H1 (cell line): Measurements from ENCODE around the gene IQCH. TPM values are rescaled to one million over a fixed set of nuclear protein-coding genes. Genes with fewer than 3 reads are reported as not detected.

Experiments used
- CTCF ChIA-PET: fragments of 300-600 bp; sonication (Branson Sonifier 250); formaldehyde crosslinking; loops from one replicate; lab custom pipeline; 2021; ENCODE audit not compliant: partially characterized antibody; lab: Charles Lee
- POLR2A ChIA-PET: fragments of 300-600 bp; sonication (Branson Sonifier 250); formaldehyde crosslinking; loops from one replicate; lab custom pipeline; 2021; ENCODE audit warnings: inconsistent platforms; ENCODE audit not compliant: partially characterized antibody; lab: Charles Lee
- DNase-seq, 2 experiments: peaks; one replicate each; pipeline versions ENCODE4 v3.0.0 to v3.0.0-alpha.2; 2010 to 2022; ENCODE audit warnings: low spot score in 2 of 2, low read depth in 1 of 2, mixed read lengths in 1 of 2
- FAIRE-seq: peaks from 2 replicates; lab custom pipeline; 2011; peaks lifted over from hg19 to GRCh38; lab: Jason Lieb, UNC
- H2AFZ ChIP-seq: 2 replicates; pipeline ENCODE4 v1.8.1; 2012; ENCODE audit warnings: low read length, inconsistent platforms
- H2AK5ac ChIP-seq: 2 replicates; pipeline ENCODE4 v1.6.1; 2013; ENCODE audit warnings: low read depth, low read length
- H2BK120ac ChIP-seq: replicated peaks from 2 replicates; pipeline ENCODE3; 2013; ENCODE audit warnings: low read depth, low read length, inconsistent platforms
- H2BK12ac ChIP-seq: 2 replicates; pipeline ENCODE4 v1.6.1; 2013; ENCODE audit warnings: low read depth, low read length
- H2BK15ac ChIP-seq: 2 replicates; pipeline ENCODE4 v1.6.1; 2013; ENCODE audit warnings: low read length
- H2BK20ac ChIP-seq: 2 replicates; pipeline ENCODE4 v1.6.1; 2013; ENCODE audit warnings: low read length
- H2BK5ac ChIP-seq: 2 replicates; pipeline ENCODE4 v1.6.1; 2013; ENCODE audit warnings: low read depth, low read length
- H3K14ac ChIP-seq: 2 replicates; pipeline ENCODE4 v1.6.1; 2013; ENCODE audit warnings: inconsistent platforms; ENCODE audit not compliant: insufficient read length
- H3K18ac ChIP-seq: 2 replicates; pipeline ENCODE4 v1.6.1; 2013; ENCODE audit warnings: low read length; ENCODE audit errors: extremely low read depth
- H3K23ac ChIP-seq: 2 replicates; pipeline ENCODE4 v1.6.1; 2013; ENCODE audit warnings: inconsistent platforms; ENCODE audit not compliant: insufficient read length
- H3K23me2 ChIP-seq: 2 replicates; pipeline ENCODE4 v1.6.1; 2013; ENCODE audit warnings: low read depth, low read length
- H3K27ac ChIP-seq: 2 replicates; pipeline ENCODE4 v1.6.1; 2011; ENCODE audit warnings: low read depth, low read length, inconsistent platforms
- H3K27me3 ChIP-seq, 4 experiments: replicated peaks in 1 of 4; 1 replicate in 1 of 4; 2 replicates in 3 of 4; pipeline versions ENCODE4 v1.6.1 to v1.8.1; 2011 to 2013; ENCODE audit warnings: low read length in 3 of 4, mild to moderate bottlenecking in 3 of 4, inconsistent platforms in 2 of 4, mixed read lengths in 2 of 4, moderate library complexity in 1 of 4; ENCODE audit not compliant: control insufficient read depth in 3 of 4, insufficient read depth in 3 of 4; ENCODE audit errors: extremely low read depth in 1 of 4
- H3K36me3 ChIP-seq, 4 experiments: 2 replicates each; pipeline versions ENCODE4 v1.6.1 to v1.8.1; 2011 to 2013; ENCODE audit warnings: mild to moderate bottlenecking in 4 of 4, low read length in 3 of 4, moderate library complexity in 2 of 4, control low read depth in 1 of 4, inconsistent platforms in 1 of 4; ENCODE audit not compliant: insufficient read depth in 4 of 4, control insufficient read depth in 2 of 4
- H3K4ac ChIP-seq: replicated peaks from 2 replicates; pipeline ENCODE3; 2013; ENCODE audit warnings: low read length, low read depth, mixed read lengths, inconsistent platforms; ENCODE audit not compliant: insufficient read length
- H3K4me1 ChIP-seq, 4 experiments: replicated peaks in 1 of 4; 1 replicate in 1 of 4; 2 replicates in 3 of 4; pipeline versions ENCODE4 v1.6.1 to v1.8.1; 2011 to 2013; ENCODE audit warnings: low read length in 3 of 4, inconsistent platforms in 2 of 4, mixed read lengths in 1 of 4; ENCODE audit not compliant: insufficient read depth in 4 of 4, control insufficient read depth in 3 of 4
- H3K4me2 ChIP-seq, 2 experiments: 2 replicates each; pipeline versions ENCODE4 v1.6.1 to v1.8.1; 2011 to 2013; ENCODE audit warnings: low read depth in 2 of 2, low read length in 2 of 2, control low read depth in 1 of 2, inconsistent platforms in 1 of 2, mild to moderate bottlenecking in 1 of 2; ENCODE audit not compliant: insufficient read depth in 1 of 2
- H3K4me3 ChIP-seq, 4 experiments: fragments of 200-600, 300-600 bp in 1 of 4; sonication (generic), shearing (Covaris generic), sonication (Bioruptor Twin) in 1 of 4; 2 replicates each; pipeline versions ENCODE4 v1.5.1 to v1.8.1; 2011 to 2016; ENCODE audit warnings: low read length in 4 of 4, low read depth in 3 of 4, control low read depth in 2 of 4, inconsistent platforms in 2 of 4, mild to moderate bottlenecking in 2 of 4, mixed read lengths in 1 of 4, moderate library complexity in 1 of 4; ENCODE audit not compliant: insufficient read depth in 2 of 4; ENCODE audit errors: extremely low read depth in 1 of 4
- H3K56ac ChIP-seq: replicated peaks from 2 replicates; pipeline ENCODE3; 2013; ENCODE audit warnings: low read depth, mild to moderate bottlenecking, mixed read lengths, low read length, inconsistent platforms; ENCODE audit not compliant: insufficient read length
- H3K79me1 ChIP-seq: 2 replicates; pipeline ENCODE4 v1.6.1; 2013; ENCODE audit warnings: low read depth, low read length, control low read depth
- H3K79me2 ChIP-seq, 2 experiments: 2 replicates each; pipeline versions ENCODE4 v1.6.1 to v1.8.1; 2012 to 2013; ENCODE audit warnings: low read length in 2 of 2, mild to moderate bottlenecking in 2 of 2, inconsistent platforms in 1 of 2; ENCODE audit not compliant: insufficient read depth in 2 of 2, control insufficient read depth in 1 of 2
- H3K9ac ChIP-seq, 4 experiments: replicated peaks in 1 of 4; 1 replicate in 1 of 4; 2 replicates in 3 of 4; pipeline versions ENCODE4 v1.6.1 to v1.8.1; 2011 to 2013; ENCODE audit warnings: low read depth in 3 of 4, low read length in 3 of 4, control low read depth in 2 of 4, mild to moderate bottlenecking in 2 of 4, moderate library complexity in 2 of 4, inconsistent platforms in 1 of 4; ENCODE audit errors: extremely low read depth in 1 of 4
- H3K9me3 ChIP-seq, 2 experiments: 2 replicates each; pipeline versions ENCODE4 v1.6.1 to v1.8.1; 2012 to 2013; ENCODE audit warnings: mild to moderate bottlenecking in 2 of 2, moderate library complexity in 2 of 2, control low read depth in 1 of 2, inconsistent platforms in 1 of 2, low read depth in 1 of 2, low read length in 1 of 2, mixed read lengths in 1 of 2; ENCODE audit not compliant: insufficient read depth in 2 of 2
- H4K20me1 ChIP-seq, 2 experiments: replicated peaks in 1 of 2; 2 replicates each; pipeline versions ENCODE3 to v1.8.1; 2011 to 2013; ENCODE audit warnings: inconsistent platforms in 2 of 2, low read length in 2 of 2, mild to moderate bottlenecking in 1 of 2; ENCODE audit not compliant: insufficient read depth in 2 of 2, control insufficient read depth in 1 of 2
- H4K5ac ChIP-seq: 2 replicates; pipeline ENCODE4 v1.6.1; 2013; ENCODE audit warnings: low read length, low read depth, mixed read lengths, inconsistent platforms; ENCODE audit not compliant: insufficient read length
- H4K8ac ChIP-seq: 2 replicates; pipeline ENCODE4 v1.8.0; 2013; ENCODE audit warnings: mild to moderate bottlenecking, moderate library complexity, low read length, inconsistent platforms; ENCODE audit not compliant: insufficient read depth; ENCODE audit errors: extremely low read depth
- H4K91ac ChIP-seq: replicated peaks from 2 replicates; pipeline ENCODE3; 2013; ENCODE audit warnings: low read length, mixed read lengths, inconsistent platforms; ENCODE audit not compliant: insufficient read length
- TBP ChIP-seq: IDR thresholded peaks from 2 replicates; pipeline ENCODE4 v1.6.1; 2011; ENCODE audit warnings: low read depth, low read length, improper control_type of control experiment
- WGBS, 2 experiments: shearing (Covaris generic) in 1 of 2; methylation state at CpG; one replicate each; pipeline versions ENCODE4 v1.1.6 to v1.1.7; 2013 to 2015; ENCODE audit warnings: low lambda C conversion rate in 2 of 2, mixed read lengths in 2 of 2, inconsistent platforms in 1 of 2, low coverage in 1 of 2, missing lambda C conversion rate in 1 of 2; ENCODE audit not compliant: insufficient replicate concordance in 2 of 2, insufficient coverage in 1 of 2, insufficient read length in 1 of 2; ENCODE audit errors: extremely low coverage in 1 of 2, missing lambda C conversion rate in 1 of 2; 5-methylcytosine and 5-hydroxymethylcytosine counted together
- polyA plus RNA-seq, 7 experiments: library from polyadenylated mRNA; depleted of rRNA in 3 of 7; stranded (reverse) in 5 of 7; unstranded in 2 of 7; fragments of >200 nt in 5 of 7; fragments of 200-250 nt in 2 of 7; gene quantifications; 1 replicate in 5 of 7; 2 replicates in 1 of 7; 4 replicates in 1 of 7; pipeline versions ENCODE4 v1.2.1 to v1.2.3, GENCODE V29; 2011 to 2013; ENCODE audit warnings: missing spikeins in 2 of 7, mixed read lengths in 2 of 7
- total RNA-seq: library from RNA; stranded (reverse); fragmentation: NEBNext Ultra II Directional; extraction: Animal tissue kit (Norgen Biotek cat#: 25700); gene quantifications from 2 replicates; pipeline ENCODE4 v1.2.1, GENCODE V29; 2021

IQCH gene
- total and polyA plus RNA-seq, 2 of the 8 experiments (the other 6 are each of a cell fraction or from before 2014, with no cell fraction given), result 0.60 to 1.9 TPM

DNA sequence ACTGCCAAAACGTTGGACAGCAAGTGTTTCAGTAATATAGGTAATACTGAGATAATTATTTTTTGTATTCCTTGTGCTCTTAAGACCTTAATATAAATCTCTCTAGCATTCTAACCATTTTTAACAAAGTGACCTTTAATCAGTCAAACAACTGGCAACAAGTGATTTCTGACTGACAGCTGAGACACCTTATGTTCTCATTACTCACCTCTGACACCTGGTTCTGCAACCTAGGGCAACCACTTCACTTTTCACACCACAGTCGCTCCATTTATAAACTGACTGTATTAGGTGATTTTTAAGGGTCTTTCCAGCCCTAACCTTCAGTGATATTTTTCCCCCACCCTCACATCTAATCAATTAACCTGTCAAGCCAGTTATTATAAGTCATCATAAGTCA is 205.9 kb downstream of the IQCH start:
- POLR2A ChIA-PET, result no interaction called here
- Histone ChIP-seq H4K5ac (no peak overlapping the region), H2BK15ac (no peak overlapping the region), H2AFZ (no peak overlapping the region), H2BK120ac (no peak overlapping the region), H2AK5ac (no peak overlapping the region), H3K4me2 (no peak overlapping the region), H2BK20ac (no peak overlapping the region), H3K4ac (no peak overlapping the region), H3K18ac (no peak overlapping the region), H3K9ac (no peak overlapping the region), H4K8ac (no peak overlapping the region), H3K23ac (no peak overlapping the region), H3K27me3 (no peaks in the 10 kb centered on the region), H3K23me2 (no peaks in the 10 kb centered on the region), H3K79me2 (no peaks in the 10 kb centered on the region), H3K79me1 (no peaks in the 10 kb centered on the region), H3K27ac (no peak overlapping the region), H2BK5ac (no peak overlapping the region), H4K20me1 (no peaks in the 10 kb centered on the region)
- no peak for DNase-seq
- WGBS, 2 experiments, result 80% methylated on average over 2 of the region's 2 CpGs; no CpG with 5 or more reads in 1 of the 2 experiments
- CTCF ChIA-PET, result no interaction called here
- no peak for FAIRE-seq
- TF ChIP-seq TBP, result no peak
- TF ChIP-seq, all 59 proteins: peak for 0
- no peaks in the 10 kb centered on the region for H3K9me3 ChIP-seq
- H3K56ac ChIP-seq, result no peak overlapping the region
- H3K36me3 ChIP-seq, result no peaks in the 10 kb centered on the region
- H4K91ac ChIP-seq, result no peak overlapping the region
- H3K4me1 ChIP-seq, result no peaks in the 10 kb centered on the region
- H2BK12ac ChIP-seq, result no peak overlapping the region
- no peak overlapping the region for H3K14ac ChIP-seq
- H3K4me3 ChIP-seq, result no peak overlapping the region
